ENCODE measurements around the gene LILRA1.
"Not testable (repeated sequence)": the region's sequence is repeated elsewhere in the genome, so short reads cannot be mapped to it uniquely, and the experiment has no call there.

The LILRA1 gene

DNA sequence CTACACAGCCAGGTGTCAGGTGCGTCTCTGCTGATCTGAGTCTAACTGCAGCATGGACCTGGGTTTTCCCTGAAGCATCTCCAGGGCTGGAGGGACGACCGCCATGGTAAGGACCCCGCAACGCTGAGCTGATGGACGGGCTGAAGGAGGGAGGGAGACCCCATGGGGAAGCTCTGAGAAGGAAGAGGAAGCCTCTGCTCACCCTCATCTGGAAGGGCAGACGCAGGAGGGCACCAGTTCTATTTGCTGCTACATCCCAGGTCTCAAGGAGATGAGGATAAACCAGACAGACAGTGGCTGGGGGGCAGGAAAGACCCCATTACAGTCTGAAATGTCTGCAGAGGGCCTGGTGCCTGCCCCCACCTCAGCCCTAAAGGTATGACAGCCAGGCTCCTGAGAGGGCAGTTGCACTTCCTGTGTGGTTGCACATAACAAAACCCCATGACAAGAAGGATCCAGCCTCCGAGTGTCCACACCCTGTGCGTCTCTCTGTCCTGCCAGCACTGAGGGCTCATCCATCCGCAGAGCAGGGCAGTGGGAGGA, 20.0 kb upstream of the LILRA1 start, which contains the start of gene LILRA2:
Gene LILRA2, plus strand, starts transcription at position 461 of the 543 bp plus-strand sequence. CDS start 89 bp downstream, outside the sequence.
- Histone ChIP-seq H3K36me3 (ENCODE audit: insufficient read depth, low read length) (no peaks in the 10 kb centered on the region), H3K27ac (no peak within 1 kb of the TSS), H3K9me3 (ENCODE audit: low read depth, low read length) (no peaks in the 10 kb centered on the region), H3K4me3 (no peak within 1 kb of the TSS), H3K9ac (ENCODE audit: insufficient read length) (no peak within 1 kb of the TSS)
- TF ChIP-seq EZH2 (IDR thresholded peaks at IDR 0.05), result no peak
- no peak for DNase-seq (ENCODE audit: low read depth, low spot score)

GRCh38 chr19:54574051-54574450, 19.4 kb upstream of the LILRA1 start:
- Histone ChIP-seq H3K27ac (no peak overlapping the region), H3K36me3 (ENCODE audit: insufficient read depth, low read length) (no peaks in the 10 kb centered on the region), H3K4me3 (no peak overlapping the region), H3K9ac (ENCODE audit: insufficient read length) (no peak overlapping the region), H3K9me3 (ENCODE audit: low read depth, low read length) (no peaks in the 10 kb centered on the region)
- TF ChIP-seq EZH2 (IDR thresholded peaks at IDR 0.05) (no peak), POLR2AphosphoS5 (IDR thresholded peaks at IDR 0.05; ENCODE audit: borderline replicate concordance, low read depth, low read length) (no peak), FOXP2 (optimal IDR thresholded peaks at IDR 0.05; ENCODE audit: control extremely low read depth, extremely low read length, insufficient read depth) (no peak)
- no peak for DNase-seq (ENCODE audit: low read depth, low spot score)

GRCh38 chr19:54574527-54575056, 18.8 kb upstream of the LILRA1 start:
- H3K9ac ChIP-seq (ENCODE audit: insufficient read length), result no peak overlapping the region
- TF ChIP-seq EZH2 (IDR thresholded peaks at IDR 0.05) (no peak), FOXP2 (optimal IDR thresholded peaks at IDR 0.05; ENCODE audit: control extremely low read depth, extremely low read length, insufficient read depth) (no peak), POLR2AphosphoS5 (IDR thresholded peaks at IDR 0.05; ENCODE audit: borderline replicate concordance, low read depth, low read length) (no peak)
- no peak for DNase-seq (ENCODE audit: low read depth, low spot score)
- H3K27ac ChIP-seq, result no peak overlapping the region
- H3K36me3 ChIP-seq (ENCODE audit: insufficient read depth, low read length), result no peaks in the 10 kb centered on the region
- H3K4me3 ChIP-seq, result no peak overlapping the region
- H3K9me3 ChIP-seq (ENCODE audit: low read depth, low read length), result no peaks in the 10 kb centered on the region

DNA sequence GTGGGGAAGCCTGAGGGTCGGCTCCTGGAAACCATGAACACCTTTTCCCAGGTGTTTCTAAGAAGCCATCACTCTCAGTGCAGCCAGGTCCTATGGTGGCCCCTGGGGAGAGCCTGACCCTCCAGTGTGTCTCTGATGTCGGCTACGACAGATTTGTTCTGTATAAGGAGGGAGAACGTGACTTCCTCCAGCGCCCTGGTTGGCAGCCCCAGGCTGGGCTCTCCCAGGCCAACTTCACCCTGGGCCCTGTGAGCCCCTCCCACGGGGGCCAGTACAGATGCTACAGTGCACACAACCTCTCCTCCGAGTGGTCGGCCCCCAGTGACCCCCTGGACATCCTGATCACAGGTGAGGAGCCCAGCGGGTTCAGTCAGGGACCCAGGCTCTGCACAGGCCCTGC, 18.2 kb upstream of the LILRA1 start:
- H3K4me3 ChIP-seq; H3K9me3 ChIP-seq (ENCODE audit: low read depth, low read length); H3K27ac ChIP-seq; DNase-seq (ENCODE audit: low read depth, low spot score); H3K36me3 ChIP-seq (ENCODE audit: insufficient read depth, low read length); H3K9ac ChIP-seq (ENCODE audit: insufficient read length): not testable (repeated sequence)

DNA sequence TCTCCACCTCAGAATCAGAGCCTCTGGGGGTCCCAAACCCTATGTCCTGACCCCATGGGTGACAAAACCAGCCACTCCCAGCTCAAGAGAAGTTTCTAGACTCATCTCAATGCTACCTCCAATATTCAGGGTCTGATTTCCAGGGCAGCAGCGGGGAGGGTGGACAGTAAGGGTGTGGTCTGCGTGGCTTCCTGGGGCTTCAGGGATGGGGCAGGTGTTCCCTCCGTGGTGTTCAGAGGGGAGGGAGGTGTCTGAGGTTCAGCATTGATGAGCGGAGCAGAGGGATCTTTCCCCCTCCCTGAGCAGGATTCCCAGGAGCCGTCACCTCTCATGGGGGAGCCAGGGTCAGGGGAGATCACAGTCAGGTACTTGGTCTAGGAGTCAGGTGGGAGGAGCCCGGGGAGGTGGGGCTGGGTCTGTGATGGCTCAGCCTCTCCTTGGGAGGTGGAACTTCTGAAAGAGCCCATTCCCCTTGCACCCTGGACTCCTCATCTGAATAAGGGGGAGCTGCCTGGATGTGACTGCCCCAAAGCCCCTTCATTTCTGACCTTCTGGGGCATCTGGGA, 16.9 kb upstream of the LILRA1 start:
- H3K36me3 ChIP-seq (ENCODE audit: insufficient read depth, low read length), result no peaks in the 10 kb centered on the region

DNA sequence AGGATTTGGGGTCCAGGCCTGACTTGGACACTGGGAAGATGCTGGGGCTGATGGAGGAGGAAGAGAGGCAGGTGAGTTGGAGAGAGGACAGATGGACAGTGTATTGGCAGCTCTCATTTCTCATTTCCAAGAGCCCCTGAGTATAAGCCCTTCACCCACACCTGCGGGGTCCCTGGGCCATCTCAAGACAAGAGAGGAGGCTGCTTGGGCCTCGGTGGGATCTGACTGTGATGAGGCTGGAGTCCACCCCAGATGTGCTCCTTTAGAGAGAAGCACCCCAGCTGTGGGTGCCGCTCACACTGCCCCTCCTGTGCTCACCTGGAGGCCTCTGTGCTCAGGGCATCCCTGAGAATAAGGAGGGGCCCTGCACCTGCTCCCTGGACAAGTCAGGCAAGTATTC, 16.1 kb upstream of the LILRA1 start:
- no peak overlapping the region for H3K27ac ChIP-seq
- TF ChIP-seq EZH2 (IDR thresholded peaks at IDR 0.05) (no peak), POLR2AphosphoS5 (IDR thresholded peaks at IDR 0.05; ENCODE audit: borderline replicate concordance, low read depth, low read length) (no peak)
- DNase-seq (ENCODE audit: low read depth, low spot score), result no peak
- no peak overlapping the region for H3K4me3 ChIP-seq
- H3K36me3 ChIP-seq (ENCODE audit: insufficient read depth, low read length), result no peaks in the 10 kb centered on the region
- H3K9me3 ChIP-seq (ENCODE audit: low read depth, low read length), result no peaks in the 10 kb centered on the region
- H3K9ac ChIP-seq (ENCODE audit: insufficient read length), result no peak overlapping the region

More for the DNA sequence above, 16.9 kb upstream of the LILRA1 start:
- TF ChIP-seq POLR2AphosphoS5 (IDR thresholded peaks at IDR 0.05; ENCODE audit: borderline replicate concordance, low read depth, low read length) (no peak), FOXP2 (optimal IDR thresholded peaks at IDR 0.05; ENCODE audit: control extremely low read depth, extremely low read length, insufficient read depth) (no peak), EZH2 (IDR thresholded peaks at IDR 0.05) (no peak)
- H3K27ac ChIP-seq, result no peak overlapping the region
- no peaks in the 10 kb centered on the region for H3K9me3 ChIP-seq (ENCODE audit: low read depth, low read length)
- DNase-seq (ENCODE audit: low read depth, low spot score), result no peak
- no peak overlapping the region for H3K9ac ChIP-seq (ENCODE audit: insufficient read length)
- H3K4me3 ChIP-seq, result no peak overlapping the region

DNA sequence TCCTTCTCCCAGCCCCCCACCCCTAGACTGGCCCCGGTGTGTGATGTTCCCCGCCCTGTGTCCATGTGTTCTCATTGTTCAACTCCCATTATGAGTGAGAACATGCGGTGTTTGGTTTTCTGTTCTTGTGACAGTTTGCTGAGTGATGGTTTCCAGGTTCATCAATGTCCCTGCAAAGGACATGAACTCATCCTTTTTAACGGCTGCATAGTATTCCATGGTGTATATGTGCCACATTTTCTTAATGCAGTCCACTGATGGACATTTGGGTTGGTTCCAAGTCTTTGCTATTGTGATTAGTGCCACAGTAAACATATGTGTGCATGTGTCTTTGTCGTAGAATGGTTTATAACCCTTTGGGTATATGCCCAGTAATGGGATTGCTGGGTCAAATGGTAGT, 15.2 kb upstream of the LILRA1 start:
- DNase-seq (ENCODE audit: low read depth, low spot score); H3K36me3 ChIP-seq (ENCODE audit: insufficient read depth, low read length); H3K27ac ChIP-seq; H3K9ac ChIP-seq (ENCODE audit: insufficient read length); H3K4me3 ChIP-seq; H3K9me3 ChIP-seq (ENCODE audit: low read depth, low read length): not testable (repeated sequence)

DNA sequence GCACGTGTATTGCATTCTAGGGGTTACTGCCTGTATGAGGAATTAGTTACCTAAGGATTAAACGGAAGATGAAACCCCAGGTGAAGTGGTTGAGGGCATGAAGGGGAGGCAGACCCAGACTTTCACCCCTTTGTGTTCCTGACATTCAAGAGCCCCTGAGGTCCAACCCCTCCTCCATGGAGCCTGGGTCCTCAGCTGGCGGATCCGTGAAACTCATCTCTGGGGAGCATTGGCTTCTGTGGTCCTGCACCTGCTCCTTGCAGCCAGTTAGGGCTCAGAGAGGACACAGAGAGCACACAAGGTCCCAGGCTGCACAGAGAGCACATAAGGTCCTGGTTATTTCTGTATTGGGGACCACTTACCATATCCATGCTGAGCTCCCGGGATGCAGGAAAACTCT, 7.0 kb upstream of the LILRA1 start:
- H3K9ac ChIP-seq (ENCODE audit: insufficient read length), result no peak overlapping the region
- no peak for TF ChIP-seq POLR2AphosphoS5 (IDR thresholded peaks at IDR 0.05; ENCODE audit: borderline replicate concordance, low read depth, low read length)
- TF ChIP-seq EZH2 (IDR thresholded peaks at IDR 0.05), result no peak
- TF ChIP-seq FOXP2 (optimal IDR thresholded peaks at IDR 0.05; ENCODE audit: control extremely low read depth, extremely low read length, insufficient read depth), result no peak
- H3K9me3 ChIP-seq (ENCODE audit: low read depth, low read length), result no peaks in the 10 kb centered on the region
- no peak overlapping the region for H3K27ac ChIP-seq
- H3K4me3 ChIP-seq, result no peak overlapping the region
- H3K36me3 ChIP-seq (ENCODE audit: insufficient read depth, low read length), result no peaks in the 10 kb centered on the region
- DNase-seq (ENCODE audit: low read depth, low spot score), result no peak

GRCh38 chr19:54587026-54587425, 6.4 kb upstream of the LILRA1 start:
- no peaks in the 10 kb centered on the region for H3K36me3 ChIP-seq (ENCODE audit: insufficient read depth, low read length)
- no peaks in the 10 kb centered on the region for H3K9me3 ChIP-seq (ENCODE audit: low read depth, low read length)
- no peak overlapping the region for H3K27ac ChIP-seq
- DNase-seq (ENCODE audit: low read depth, low spot score), result no peak
- H3K4me3 ChIP-seq, result no peak overlapping the region
- TF ChIP-seq POLR2AphosphoS5 (IDR thresholded peaks at IDR 0.05; ENCODE audit: borderline replicate concordance, low read depth, low read length) (no peak), FOXP2 (optimal IDR thresholded peaks at IDR 0.05; ENCODE audit: control extremely low read depth, extremely low read length, insufficient read depth) (no peak), EZH2 (IDR thresholded peaks at IDR 0.05) (no peak)
- H3K9ac ChIP-seq (ENCODE audit: insufficient read length), result no peak overlapping the region

DNA sequence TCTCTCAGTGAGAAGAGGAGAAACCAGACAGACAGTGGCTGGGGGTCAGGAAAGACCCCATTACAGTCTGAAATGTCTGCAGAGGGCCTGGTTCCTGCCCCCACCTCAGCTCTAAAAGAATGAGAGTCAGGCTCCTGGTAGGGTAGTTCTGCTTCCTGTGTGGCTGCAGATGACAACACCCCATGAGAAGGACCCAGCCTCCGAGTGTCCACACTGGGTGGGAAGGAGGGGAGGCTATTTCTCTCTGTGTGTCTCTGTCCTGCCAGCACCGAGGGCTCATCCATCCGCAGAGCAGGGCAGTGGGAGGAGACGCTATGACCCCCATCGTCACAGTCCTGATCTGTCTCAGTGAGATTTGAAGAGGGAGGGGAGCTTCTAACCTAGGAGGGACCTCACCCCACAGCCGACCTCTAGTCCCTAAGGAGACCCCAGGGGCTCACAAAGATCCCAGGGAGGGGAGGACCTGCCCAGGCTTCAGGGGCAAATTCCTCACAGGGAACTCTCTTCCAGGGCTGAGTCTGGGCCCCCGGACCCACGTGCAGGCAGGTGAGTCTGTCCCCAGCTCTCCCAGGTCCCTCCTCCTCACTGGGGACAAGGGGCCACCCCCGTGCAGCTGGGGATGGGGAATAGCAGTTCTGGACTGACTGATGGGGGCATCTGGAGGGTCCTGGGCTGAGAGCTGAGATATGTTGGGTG, 647 bp downstream of the LILRA1 start:
- not testable (repeated sequence) for H3K9me3 ChIP-seq (ENCODE audit: low read depth, low read length); H3K4me3 ChIP-seq; H3K27ac ChIP-seq; H3K9ac ChIP-seq (ENCODE audit: insufficient read length); H3K36me3 ChIP-seq (ENCODE audit: insufficient read depth, low read length); DNase-seq (ENCODE audit: low read depth, low spot score)
